Measurements from ENCODE around the gene TRIM44. TPM values are rescaled to one million over a fixed set of nuclear protein-coding genes. Genes with fewer than 3 reads are reported as not detected.

The TRIM44 gene
- total RNA-seq, 1 donor from 2014 or later: 68.7 TPM

DNA sequence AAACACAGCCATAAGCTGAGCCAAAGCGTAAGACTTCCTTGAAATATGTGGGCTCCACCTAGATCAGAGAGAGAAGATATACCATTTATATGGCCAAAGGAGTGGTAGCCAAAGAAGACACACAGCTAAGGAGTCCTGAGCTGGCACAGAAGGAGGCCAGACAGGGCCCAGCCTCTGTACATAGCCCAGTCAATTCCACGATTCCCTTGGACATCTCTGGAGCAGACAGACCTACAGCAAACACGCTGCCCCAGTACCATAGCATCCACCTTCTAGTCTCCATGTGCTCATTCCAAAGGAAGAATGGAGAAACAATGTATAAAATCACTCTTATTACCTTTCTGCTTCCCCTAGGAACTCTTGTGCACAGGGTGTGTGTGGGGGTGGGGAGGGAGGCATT is 179.2 kb downstream of the TRIM44 start:
- Mint-ChIP-seq H3K27me3 (ENCODE audit: low read depth) (peaks cover 14% of the 10 kb centered on the region), H3K4me3 (ENCODE audit: unreplicated experiment) (no peak overlapping the region), H3K4me1 (ENCODE audit: low read depth) (peaks cover 7% of the 10 kb centered on the region), H3K36me3 (ENCODE audit: low read depth) (peaks cover 1% of the 10 kb centered on the region), H3K27ac (ENCODE audit: unreplicated experiment) (no peak overlapping the region), H3K9me3 (ENCODE audit: low read depth) (peaks cover 5% of the 10 kb centered on the region)
- TF ChIP-seq, protein P1, sequence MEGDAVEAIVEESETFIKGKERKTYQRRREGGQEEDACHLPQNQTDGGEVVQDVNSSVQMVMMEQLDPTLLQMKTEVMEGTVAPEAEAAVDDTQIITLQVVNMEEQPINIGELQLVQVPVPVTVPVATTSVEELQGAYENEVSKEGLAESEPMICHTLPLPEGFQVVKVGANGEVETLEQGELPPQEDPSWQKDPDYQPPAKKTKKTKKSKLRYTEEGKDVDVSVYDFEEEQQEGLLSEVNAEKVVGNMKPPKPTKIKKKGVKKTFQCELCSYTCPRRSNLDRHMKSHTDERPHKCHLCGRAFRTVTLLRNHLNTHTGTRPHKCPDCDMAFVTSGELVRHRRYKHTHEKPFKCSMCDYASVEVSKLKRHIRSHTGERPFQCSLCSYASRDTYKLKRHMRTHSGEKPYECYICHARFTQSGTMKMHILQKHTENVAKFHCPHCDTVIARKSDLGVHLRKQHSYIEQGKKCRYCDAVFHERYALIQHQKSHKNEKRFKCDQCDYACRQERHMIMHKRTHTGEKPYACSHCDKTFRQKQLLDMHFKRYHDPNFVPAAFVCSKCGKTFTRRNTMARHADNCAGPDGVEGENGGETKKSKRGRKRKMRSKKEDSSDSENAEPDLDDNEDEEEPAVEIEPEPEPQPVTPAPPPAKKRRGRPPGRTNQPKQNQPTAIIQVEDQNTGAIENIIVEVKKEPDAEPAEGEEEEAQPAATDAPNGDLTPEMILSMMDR (IDR thresholded peaks at IDR 0.05): no peak
- no peak for DNase-seq (ENCODE audit: low spot score)

DNA sequence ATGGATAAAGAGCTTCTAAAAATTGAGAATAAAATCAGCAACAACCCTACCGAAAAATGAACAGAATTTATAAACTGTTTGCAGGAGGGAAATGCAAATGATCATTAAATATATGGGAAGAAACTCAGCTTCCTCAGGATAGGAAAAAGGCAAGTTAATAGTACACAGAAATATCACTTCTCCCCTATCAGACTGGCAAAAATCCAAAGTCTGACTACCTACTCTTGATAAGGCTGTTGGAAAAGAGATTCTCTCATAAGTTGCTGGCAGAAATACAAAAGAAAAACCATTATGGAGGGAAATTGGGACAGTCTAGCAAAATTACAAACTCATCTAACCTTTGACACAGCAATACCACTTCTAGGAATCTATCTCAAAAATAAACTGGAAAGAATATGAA is 180.4 kb downstream of the TRIM44 start:
- Mint-ChIP-seq H3K9me3 (ENCODE audit: low read depth) (peaks cover 5% of the 10 kb centered on the region), H3K4me3 (ENCODE audit: unreplicated experiment) (no peak overlapping the region), H3K36me3 (ENCODE audit: low read depth) (peaks cover 1% of the 10 kb centered on the region), H3K27ac (ENCODE audit: unreplicated experiment) (no peak overlapping the region), H3K4me1 (ENCODE audit: low read depth) (peaks cover 3% of the 10 kb centered on the region), H3K27me3 (ENCODE audit: low read depth) (peaks cover 23% of the 10 kb centered on the region)
- TF ChIP-seq, protein P1 (IDR thresholded peaks at IDR 0.05): no peak
- DNase-seq (ENCODE audit: low spot score): no peak

DNA sequence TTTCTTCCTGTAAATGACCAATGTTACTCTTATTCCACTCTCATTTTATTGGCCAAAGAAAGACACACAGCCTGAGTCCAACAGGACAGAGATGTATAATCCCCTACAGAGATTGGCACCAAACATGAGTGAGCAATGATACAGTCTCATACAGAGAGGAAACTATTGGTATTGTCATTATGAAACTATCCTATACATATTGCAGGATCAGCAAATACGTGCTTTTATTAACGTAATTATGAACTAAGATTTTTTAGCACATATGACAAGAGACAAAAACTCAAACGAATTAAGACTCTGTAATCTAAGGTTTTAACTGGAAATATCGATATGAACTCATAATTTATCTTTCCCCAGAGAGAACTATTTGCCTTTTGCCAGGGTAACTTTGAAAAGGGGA is 182.0 kb downstream of the TRIM44 start:
- Mint-ChIP-seq H3K4me1 (ENCODE audit: low read depth) (no peaks in the 10 kb centered on the region), H3K27me3 (ENCODE audit: low read depth) (peaks cover 30% of the 10 kb centered on the region), H3K9me3 (ENCODE audit: low read depth) (peaks cover 5% of the 10 kb centered on the region), H3K4me3 (ENCODE audit: unreplicated experiment) (no peak overlapping the region), H3K36me3 (ENCODE audit: low read depth) (peaks cover 1% of the 10 kb centered on the region), H3K27ac (ENCODE audit: unreplicated experiment) (no peak overlapping the region)
- DNase-seq (ENCODE audit: low spot score): no peak
- TF ChIP-seq, protein P1 (IDR thresholded peaks at IDR 0.05): no peak

DNA sequence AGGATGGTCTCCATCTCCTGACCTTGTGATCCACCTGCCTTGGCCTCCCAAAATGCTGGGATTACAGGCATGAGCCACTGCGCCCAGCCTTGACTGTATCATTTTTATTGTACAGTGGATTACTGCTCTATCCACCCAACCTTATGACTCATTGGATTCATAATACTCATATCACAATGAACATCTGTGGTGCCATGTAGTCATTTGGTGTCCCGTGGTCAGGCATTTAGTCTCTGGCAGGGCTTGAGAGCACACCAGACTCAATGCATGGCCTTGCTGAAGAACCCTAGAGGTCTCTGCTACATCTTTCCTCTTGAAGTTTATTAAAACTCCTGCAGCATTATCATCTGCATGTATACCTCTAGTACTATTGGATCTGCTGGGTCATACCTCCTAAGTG is 183.3 kb downstream of the TRIM44 start:
- TF ChIP-seq, protein P1 (IDR thresholded peaks at IDR 0.05): no peak
- no peak for DNase-seq (ENCODE audit: low spot score)
- H3K9me3 Mint-ChIP-seq (ENCODE audit: low read depth): no peaks in the 10 kb centered on the region

DNA sequence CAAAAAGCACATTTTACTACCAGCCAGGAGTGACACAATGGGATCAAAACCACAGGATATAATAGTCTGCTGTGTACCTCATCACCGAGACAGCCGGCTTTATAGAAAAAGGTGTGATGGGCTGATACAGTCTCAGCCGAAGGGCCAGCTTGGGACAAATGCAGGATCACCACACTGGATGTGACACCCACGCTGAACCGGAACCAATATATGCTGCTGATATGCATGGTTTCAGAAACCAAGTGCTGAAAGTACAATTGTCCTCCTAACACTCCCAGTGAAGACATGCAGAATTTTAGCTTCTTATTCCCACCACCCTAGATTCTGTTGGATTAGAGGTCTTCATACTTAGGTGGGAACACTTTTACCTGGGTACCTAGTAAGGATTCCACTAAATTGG is 184.3 kb downstream of the TRIM44 start:
- Mint-ChIP-seq H3K27me3 (ENCODE audit: low read depth) (peaks cover 30% of the 10 kb centered on the region), H3K4me3 (ENCODE audit: unreplicated experiment) (no peak overlapping the region), H3K36me3 (ENCODE audit: low read depth) (no peaks in the 10 kb centered on the region), H3K9me3 (ENCODE audit: low read depth) (no peaks in the 10 kb centered on the region), H3K27ac (ENCODE audit: unreplicated experiment) (no peak overlapping the region), H3K4me1 (ENCODE audit: low read depth) (no peaks in the 10 kb centered on the region)
- TF ChIP-seq, protein P1 (IDR thresholded peaks at IDR 0.05): no peak
- no peak for DNase-seq (ENCODE audit: low spot score)

More for the DNA sequence above, 183.3 kb downstream of the TRIM44 start:
- H3K36me3 Mint-ChIP-seq (ENCODE audit: low read depth): no peaks in the 10 kb centered on the region
- peaks cover 30% of the 10 kb centered on the region for H3K27me3 Mint-ChIP-seq (ENCODE audit: low read depth)
- H3K27ac Mint-ChIP-seq (ENCODE audit: unreplicated experiment): no peak overlapping the region
- H3K4me1 Mint-ChIP-seq (ENCODE audit: low read depth): no peaks in the 10 kb centered on the region
- no peak overlapping the region for H3K4me3 Mint-ChIP-seq (ENCODE audit: unreplicated experiment)
